Astrocyte (in vitro differentiated cells and primary cell): ENCODE results near the gene PSME4. TPM values are rescaled to one million over a fixed set of nuclear protein-coding genes. Genes with fewer than 3 reads are reported as not detected.

ENCODE experiments used
- DNase-seq: peaks from one replicate; pipeline ENCODE4 v3.0.0-alpha.2; 2010; ENCODE audit warnings: low read depth
- FAIRE-seq: peaks from 2 replicates; lab custom pipeline; 2011; peaks lifted over from hg19 to GRCh38; lab: Jason Lieb, UNC
- H2AFZ ChIP-seq: 2 replicates; pipeline ENCODE4 v1.6.0; 2012; ENCODE audit warnings: low read depth, low read length, inconsistent platforms
- H3K27ac ChIP-seq: 2 replicates; pipeline ENCODE4 v1.5.1; 2011; ENCODE audit warnings: low read depth, low read length, inconsistent platforms
- H3K27me3 ChIP-seq: 2 replicates; pipeline ENCODE4 v1.6.0; 2011; ENCODE audit warnings: low read length, inconsistent platforms; ENCODE audit not compliant: insufficient read depth
- H3K36me3 ChIP-seq: 2 replicates; pipeline ENCODE4 v1.5.1; 2011; ENCODE audit warnings: low read length, inconsistent platforms; ENCODE audit not compliant: insufficient read depth
- H3K4me1 ChIP-seq: 2 replicates; pipeline ENCODE4 v1.5.1; 2011; ENCODE audit warnings: low read length, inconsistent platforms; ENCODE audit not compliant: insufficient read depth
- H3K4me2 ChIP-seq: 2 replicates; pipeline ENCODE4 v1.6.0; 2012; ENCODE audit warnings: low read length, inconsistent platforms
- H3K4me3 ChIP-seq: 2 replicates; pipeline ENCODE4 v1.5.1; 2011; ENCODE audit warnings: low read depth, mild to moderate bottlenecking, low read length, inconsistent platforms; ENCODE audit not compliant: insufficient read depth
- H3K79me2 ChIP-seq: 2 replicates; pipeline ENCODE4 v1.6.0; 2012; ENCODE audit warnings: mild to moderate bottlenecking, low read length, inconsistent platforms; ENCODE audit not compliant: insufficient read depth
- H3K9ac ChIP-seq: 2 replicates; pipeline ENCODE4 v1.6.0; 2012; ENCODE audit warnings: mild to moderate bottlenecking, low read length, inconsistent platforms
- H3K9me3 ChIP-seq: 2 replicates; pipeline ENCODE4 v1.5.1; 2012; ENCODE audit warnings: low read depth, mild to moderate bottlenecking, low read length, inconsistent platforms; ENCODE audit not compliant: insufficient read depth
- H4K20me1 ChIP-seq: 2 replicates; pipeline ENCODE4 v1.6.0; 2012; ENCODE audit warnings: low read length, inconsistent platforms; ENCODE audit not compliant: insufficient read depth
- H3K27ac Mint-ChIP-seq: one replicate; pipeline ENCODE4 v1.8.0; 2021; ENCODE audit warnings: mild to moderate bottlenecking, mixed read lengths; ENCODE audit not compliant: unreplicated experiment
- H3K27me3 Mint-ChIP-seq: one replicate; pipeline ENCODE4 v1.8.0; 2021; ENCODE audit warnings: low read depth, mixed read lengths; ENCODE audit not compliant: unreplicated experiment
- H3K36me3 Mint-ChIP-seq: one replicate; pipeline ENCODE4 v1.8.0; 2021; ENCODE audit warnings: low read depth, mixed read lengths; ENCODE audit not compliant: unreplicated experiment
- H3K4me1 Mint-ChIP-seq: one replicate; pipeline ENCODE4 v1.8.0; 2021; ENCODE audit warnings: low read depth, mixed read lengths; ENCODE audit not compliant: unreplicated experiment
- H3K4me3 Mint-ChIP-seq: one replicate; pipeline ENCODE4 v1.8.0; 2021; ENCODE audit warnings: mild to moderate bottlenecking, moderate library complexity, mixed read lengths; ENCODE audit not compliant: unreplicated experiment
- H3K9me3 Mint-ChIP-seq: one replicate; pipeline ENCODE4 v1.8.0; 2021; ENCODE audit warnings: mild to moderate bottlenecking, mixed read lengths; ENCODE audit not compliant: unreplicated experiment
- CTCF ChIP-seq: IDR thresholded peaks from 2 replicates; pipeline ENCODE4 v1.5.1; 2011; ENCODE audit warnings: low read depth, mild to moderate bottlenecking, inconsistent platforms, low read length, moderate library complexity; ENCODE audit not compliant: insufficient read depth
- EZH2 ChIP-seq: IDR thresholded peaks from 2 replicates; pipeline ENCODE4 v1.6.1; 2012; ENCODE audit warnings: mild to moderate bottlenecking, low read length, inconsistent platforms; ENCODE audit not compliant: insufficient read depth
- total RNA-seq: library from RNA; stranded (reverse); gene quantifications from 2 replicates; pipeline ENCODE4 v1.2.1, GENCODE V29; 2021

PSME4 gene
- total RNA-seq, 1 donor from 2014 or later: 110 TPM

DNA sequence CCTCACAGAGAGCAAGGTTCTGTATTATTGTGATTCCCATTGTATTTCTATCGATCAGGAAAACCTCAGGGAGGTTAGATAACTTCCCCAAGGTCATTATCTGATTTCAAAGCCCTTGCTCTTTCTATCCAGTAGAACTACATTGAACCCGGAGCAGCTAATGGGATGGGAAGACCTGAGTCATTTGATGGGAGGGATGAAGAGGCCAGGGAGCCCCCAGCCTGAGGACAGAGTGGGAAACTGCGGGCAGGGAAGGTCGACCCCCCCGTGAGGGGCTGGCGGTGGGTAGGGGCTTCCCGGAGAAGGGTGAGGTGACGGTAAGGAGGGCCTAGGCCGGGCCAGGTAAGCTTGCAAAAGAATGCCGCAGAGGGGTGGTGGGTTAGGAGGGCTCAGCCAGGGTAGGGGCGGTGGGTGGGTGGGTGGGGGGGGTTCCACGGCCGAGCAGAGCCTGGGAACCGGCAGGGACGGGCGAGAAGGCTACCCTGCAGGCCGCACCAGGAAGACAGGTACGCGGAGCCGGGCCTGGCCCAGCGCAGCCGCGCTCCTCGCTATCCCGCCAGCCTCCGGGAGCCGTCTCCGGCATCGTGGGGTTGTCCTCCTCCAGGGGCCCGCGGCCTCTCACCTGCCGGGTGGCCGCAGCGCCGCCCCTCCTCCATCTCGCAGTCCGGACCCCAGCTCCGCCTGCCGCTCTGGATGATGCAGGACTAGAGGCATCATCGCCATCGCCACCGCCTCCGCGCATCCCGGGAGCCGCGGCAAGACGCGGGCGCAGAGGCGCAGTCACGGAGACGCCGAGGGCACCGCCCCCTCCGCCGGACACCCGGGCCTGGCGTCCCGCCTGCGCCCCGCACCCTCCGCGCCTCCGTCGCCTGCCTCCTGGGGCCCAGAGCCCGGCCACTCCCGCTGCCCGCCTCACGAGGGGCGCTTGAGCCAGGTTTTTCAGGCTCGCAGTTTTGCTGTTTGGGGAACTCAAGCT is 111.3 kb downstream of the PSME4 start, which contains the start of gene GPR75:
GPR75 (minus strand) TSS at position 762 of the 976 bp plus-strand sequence. CDS start 5,211 bp downstream, outside the sequence.
- peaks cover 37% of the 10 kb centered on the region for H4K20me1 ChIP-seq
- no peak for DNase-seq
- no peak for FAIRE-seq
- H3K9me3 ChIP-seq: no peaks in the 10 kb centered on the region
- peaks cover 7% of the 10 kb centered on the region for H3K4me1 ChIP-seq
- Mint-ChIP-seq H3K36me3 (peaks cover 4% of the 10 kb centered on the region), H3K27me3 (no peaks in the 10 kb centered on the region), H3K4me1 (peaks cover 9% of the 10 kb centered on the region), H3K27ac (peak within 1 kb of the TSS; percentile 8), H3K4me3 (peak within 1 kb of the TSS; percentile 66), H3K9me3 (no peaks in the 10 kb centered on the region)
- H3K27ac ChIP-seq: no peak within 1 kb of the TSS
- TF ChIP-seq EZH2 (no peak), CTCF (no peak)
- H3K36me3 ChIP-seq: peaks cover 8% of the 10 kb centered on the region
- peaks cover 3% of the 10 kb centered on the region for H3K79me2 ChIP-seq
- peak within 1 kb of the TSS; percentile 43 for H3K4me3 ChIP-seq
- peak within 1 kb of the TSS; percentile 86 for H3K4me2 ChIP-seq
- H2AFZ ChIP-seq: no peak within 1 kb of the TSS
- H3K27me3 ChIP-seq: no peaks in the 10 kb centered on the region
- H3K9ac ChIP-seq: peak within 1 kb of the TSS; percentile 68

DNA sequence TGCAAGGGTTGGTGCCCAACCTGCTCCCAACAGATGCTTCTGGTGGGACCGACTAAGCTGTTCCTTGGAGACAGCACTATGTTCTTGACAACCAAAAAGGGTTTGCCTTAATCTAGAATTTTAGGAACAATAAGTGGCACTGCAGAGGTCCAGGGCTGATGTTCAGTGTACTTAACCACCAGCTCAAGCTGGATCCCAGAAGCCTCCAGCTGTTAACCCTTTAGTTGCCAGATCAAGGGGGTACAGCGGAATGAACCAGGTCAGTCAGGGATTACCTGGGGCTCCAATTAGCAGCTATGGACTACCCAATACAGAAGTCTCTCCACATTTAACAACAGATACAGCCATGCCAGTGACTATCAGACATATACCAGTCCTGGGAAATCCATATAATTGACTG is 114.5 kb downstream of the PSME4 start:
- no peaks in the 10 kb centered on the region for H3K9me3 ChIP-seq
- no peak overlapping the region for H3K4me3 ChIP-seq
- DNase-seq (no peak), FAIRE-seq (no peak)
- Mint-ChIP-seq H3K9me3 (no peaks in the 10 kb centered on the region), H3K4me3 (no peak overlapping the region), H3K27ac (no peak overlapping the region), H3K27me3 (no peaks in the 10 kb centered on the region), H3K4me1 (peaks cover 11% of the 10 kb centered on the region), H3K36me3 (peaks cover 13% of the 10 kb centered on the region)
- no peak overlapping the region for H2AFZ ChIP-seq
- H3K36me3 ChIP-seq: peaks cover 20% of the 10 kb centered on the region
- no peak overlapping the region for H3K4me2 ChIP-seq
- H3K4me1 ChIP-seq: peaks cover 7% of the 10 kb centered on the region
- no peak overlapping the region for H3K9ac ChIP-seq
- H3K79me2 ChIP-seq: peaks cover 6% of the 10 kb centered on the region
- no peaks in the 10 kb centered on the region for H3K27me3 ChIP-seq
- H4K20me1 ChIP-seq: peaks cover 43% of the 10 kb centered on the region
- no peak for TF ChIP-seq EZH2
- no peak for TF ChIP-seq CTCF
- no peak overlapping the region for H3K27ac ChIP-seq
